ENCODE data around the gene EMID1.

GRCh38 chr22:29207243-29207550 lies 1.5 kb downstream of the EMID1 start:
- no peak for TF ChIP-seq POLR2A (IDR thresholded peaks at IDR 0.05; ENCODE audit: low read length)
- no peak for TF ChIP-seq GATA1 (IDR thresholded peaks at IDR 0.05; ENCODE audit: low read depth, low read length)

All from erythroblast (primary cell).